Measurements from ENCODE around the gene IGF1R. TPM values are rescaled to one million over a fixed set of nuclear protein-coding genes. Genes with fewer than 3 reads are reported as not detected.

IGF1R gene
- polyA plus RNA-seq, 6 donors from 2014 or later: 0.78 to 5.5 (median 3.3) TPM

GRCh38 chr15:98830034-98830634, 181.8 kb downstream of the IGF1R start:
- H3K36me3 Mint-ChIP-seq: peaks cover 23 to 43% of the 10 kb centered on the region in 2 donors
- ATAC-seq (ENCODE audit: low read depth in 2 of 2) (no peak), DNase-seq (no peak)
- H3K4me1 Mint-ChIP-seq: peaks cover 0 to 4% (median 0%) of the 10 kb centered on the region in 3 donors
- peaks cover 0 to 10% (median 0%) of the 10 kb centered on the region in 3 donors for H3K27me3 Mint-ChIP-seq
- no peak overlapping the region for H3K4me3 Mint-ChIP-seq
- H3K9me3 Mint-ChIP-seq: peaks cover 9 to 69% (median 40%) of the 10 kb centered on the region in 7 donors
- no peak overlapping the region for H3K27ac Mint-ChIP-seq

GRCh38 chr15:98834976-98835375, 186.6 kb downstream of the IGF1R start:
- Mint-ChIP-seq H3K36me3 (peaks cover 23 to 34% of the 10 kb centered on the region in 2 donors), H3K4me1 (peaks cover 0 to 4% (median 0%) of the 10 kb centered on the region in 3 donors), H3K4me3 (no peak overlapping the region), H3K27ac (no peak overlapping the region), H3K9me3 (peaks cover 9 to 37% (median 24%) of the 10 kb centered on the region in 7 donors), H3K27me3 (peaks cover 0 to 10% (median 0%) of the 10 kb centered on the region in 3 donors)
- ATAC-seq (ENCODE audit: low read depth in 2 of 2) (no peak), DNase-seq (no peak)

DNA sequence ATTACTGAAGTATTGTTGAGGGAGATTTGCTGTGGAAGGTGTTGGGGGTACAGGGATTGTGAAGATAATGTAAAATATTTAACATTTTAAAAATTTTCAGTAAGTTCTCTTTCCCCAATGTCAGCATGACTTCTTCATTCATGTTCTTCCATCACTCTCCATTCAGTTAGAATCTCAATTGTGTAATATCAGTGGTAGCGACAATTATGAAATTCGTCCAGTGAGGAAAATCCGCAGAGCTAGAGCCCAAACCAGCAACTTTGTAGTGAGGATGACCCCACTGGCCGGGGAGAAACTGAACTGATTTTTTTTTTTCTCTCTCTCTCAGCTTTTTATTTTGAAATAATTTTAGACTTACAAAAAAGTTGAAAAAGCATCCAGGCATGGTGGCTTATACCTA, 187.5 kb downstream of the IGF1R start:
- Mint-ChIP-seq H3K27me3 (peaks cover 0 to 10% (median 0%) of the 10 kb centered on the region in 3 donors), H3K27ac (no peak overlapping the region), H3K36me3 (peaks cover 22 to 29% of the 10 kb centered on the region in 2 donors), H3K4me1 (peaks cover 0 to 4% (median 0%) of the 10 kb centered on the region in 3 donors), H3K4me3 (no peak overlapping the region), H3K9me3 (peaks cover 9 to 30% (median 18%) of the 10 kb centered on the region in 7 donors)
- DNase-seq (no peak), ATAC-seq (ENCODE audit: low read depth in 2 of 2) (no peak)

DNA sequence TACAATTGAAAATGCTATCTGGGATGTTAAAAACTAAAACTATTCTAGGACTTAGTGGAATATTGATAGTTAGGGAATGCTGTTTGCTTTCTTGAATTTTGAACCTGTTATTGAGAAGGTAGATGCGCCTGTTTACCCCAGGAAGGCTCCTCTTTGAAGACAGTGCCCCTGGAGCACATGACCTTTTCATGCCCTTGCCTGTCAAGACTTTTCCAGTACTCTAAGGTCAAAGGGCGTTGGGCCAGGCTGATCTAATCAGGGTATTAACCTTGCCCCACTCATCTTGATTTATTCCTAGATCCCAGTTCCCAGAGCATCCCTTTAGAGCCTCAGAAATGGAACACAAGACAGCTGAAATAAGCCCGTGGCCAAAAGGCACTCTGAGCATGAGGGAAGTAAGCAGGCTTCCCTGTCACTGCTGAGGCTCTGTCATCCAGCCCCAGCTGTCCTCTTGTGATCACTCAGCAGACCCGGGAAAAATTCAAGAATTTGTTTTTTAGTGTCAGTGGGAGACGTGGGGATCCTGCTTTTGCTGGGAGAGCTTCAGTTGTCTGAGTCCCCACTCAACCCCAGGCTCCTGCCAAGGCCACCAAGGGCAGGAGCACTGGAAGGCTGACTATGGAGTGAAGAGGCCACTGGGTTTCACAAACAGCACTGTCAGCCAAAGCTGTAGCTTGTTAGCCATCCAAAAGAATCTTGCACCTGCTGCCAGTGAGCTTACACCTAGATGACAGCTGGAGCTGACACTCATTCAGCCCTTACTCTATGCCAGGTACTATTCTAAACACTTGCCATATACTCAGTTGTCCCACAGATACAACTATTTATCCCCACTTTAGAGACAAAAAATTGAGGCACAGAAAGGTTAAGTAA, 190.3 kb downstream of the IGF1R start:
- H3K4me1 Mint-ChIP-seq: no peaks in the 10 kb centered on the region

GRCh38 chr15:98840053-98840452, 191.7 kb downstream of the IGF1R start:
- H3K9me3 Mint-ChIP-seq: no peaks in the 10 kb centered on the region
- H3K36me3 Mint-ChIP-seq: peaks cover 0 to 4% of the 10 kb centered on the region in 2 donors
- no peak overlapping the region for H3K4me3 Mint-ChIP-seq
- H3K27ac Mint-ChIP-seq: no peak overlapping the region
- ATAC-seq (ENCODE audit: low read depth in 2 of 2) (no peak), DNase-seq (no peak)
- no peaks in the 10 kb centered on the region for H3K27me3 Mint-ChIP-seq
- H3K4me1 Mint-ChIP-seq: peaks cover 0 to under 1% (median 0%) of the 10 kb centered on the region in 3 donors

More for the DNA sequence above, 190.3 kb downstream of the IGF1R start:
- peaks cover 0 to 7% (median 0%) of the 10 kb centered on the region in 7 donors for H3K9me3 Mint-ChIP-seq
- DNase-seq (no peak), ATAC-seq (ENCODE audit: low read depth in 2 of 2) (no peak)
- H3K4me3 Mint-ChIP-seq: no peak overlapping the region
- peak overlapping the region in 1 of 6 donors; percentile 52 for H3K27ac Mint-ChIP-seq
- H3K27me3 Mint-ChIP-seq: no peaks in the 10 kb centered on the region
- H3K36me3 Mint-ChIP-seq: peaks cover 0 to 4% of the 10 kb centered on the region in 2 donors

DNA sequence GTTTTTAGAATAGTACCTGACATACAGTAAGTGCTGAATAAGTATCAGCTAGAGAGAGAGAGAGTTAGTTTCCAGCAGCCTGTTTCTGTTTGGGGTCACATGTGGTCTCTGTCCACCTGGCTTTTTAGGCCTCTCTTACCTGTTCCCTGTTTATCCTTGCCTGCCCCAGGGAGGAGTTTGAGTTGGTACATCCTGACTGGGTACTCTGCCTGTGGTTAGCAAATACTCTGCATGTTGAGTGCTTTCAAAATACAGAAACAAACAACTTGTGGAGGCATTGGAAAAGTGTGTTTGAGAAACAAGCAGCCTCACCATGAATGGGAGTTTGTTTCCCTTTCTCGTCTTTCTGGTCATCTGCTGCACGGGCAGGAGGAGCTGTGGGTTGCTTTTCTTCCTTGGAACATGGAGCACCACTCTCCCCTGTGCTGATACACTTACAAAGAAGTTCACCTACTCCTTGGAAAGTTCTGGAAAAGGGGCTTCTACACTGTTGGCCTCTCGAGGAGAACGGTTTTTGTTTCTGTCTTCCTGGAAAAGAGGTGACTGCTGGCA, 193.2 kb downstream of the IGF1R start:
- no peaks in the 10 kb centered on the region for H3K27me3 Mint-ChIP-seq
- peaks cover 0 to 2% (median 0%) of the 10 kb centered on the region in 7 donors for H3K9me3 Mint-ChIP-seq
- H3K27ac Mint-ChIP-seq: no peak overlapping the region
- peaks cover 0 to 2% of the 10 kb centered on the region in 2 donors for H3K36me3 Mint-ChIP-seq
- no peak for DNase-seq
- H3K4me3 Mint-ChIP-seq: no peak overlapping the region
- peaks cover 0 to 7% (median 4%) of the 10 kb centered on the region in 3 donors for H3K4me1 Mint-ChIP-seq
- no peak for ATAC-seq (ENCODE audit: low read depth in 2 of 2)

GRCh38 chr15:98842192-98842972, 194.0 kb downstream of the IGF1R start:
- ATAC-seq (ENCODE audit: low read depth in 2 of 2): no peak
- peaks cover 0 to 7% (median 4%) of the 10 kb centered on the region in 3 donors for H3K4me1 Mint-ChIP-seq
- H3K36me3 Mint-ChIP-seq: no peaks in the 10 kb centered on the region
- no peak overlapping the region for H3K4me3 Mint-ChIP-seq
- H3K27ac Mint-ChIP-seq: no peak overlapping the region
- no peak for DNase-seq
- no peaks in the 10 kb centered on the region for H3K27me3 Mint-ChIP-seq
- peaks cover 0 to 2% (median 0%) of the 10 kb centered on the region in 7 donors for H3K9me3 Mint-ChIP-seq

DNA sequence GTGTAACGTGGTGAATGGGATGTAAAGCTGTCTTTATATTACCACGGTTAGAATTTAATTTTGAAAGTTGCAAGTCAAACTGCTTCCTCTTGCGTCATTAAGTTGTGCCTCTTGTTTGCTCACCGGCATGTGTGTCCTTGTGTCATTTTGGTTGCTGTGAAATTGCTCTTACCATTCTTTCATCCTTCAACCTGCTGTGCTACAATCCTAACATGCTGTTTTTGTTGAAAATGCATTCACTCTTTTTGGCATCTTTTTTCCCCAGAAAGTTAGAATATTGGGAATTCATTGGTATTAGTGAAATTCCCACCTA, 194.6 kb downstream of the IGF1R start:
- Mint-ChIP-seq H3K36me3 (no peaks in the 10 kb centered on the region), H3K27me3 (no peaks in the 10 kb centered on the region), H3K9me3 (peaks cover 0 to 2% (median 0%) of the 10 kb centered on the region in 7 donors), H3K4me3 (no peak overlapping the region), H3K27ac (no peak overlapping the region), H3K4me1 (peaks cover 0 to 7% (median 4%) of the 10 kb centered on the region in 3 donors)
- ATAC-seq (ENCODE audit: low read depth in 2 of 2) (no peak), DNase-seq (no peak)

DNA sequence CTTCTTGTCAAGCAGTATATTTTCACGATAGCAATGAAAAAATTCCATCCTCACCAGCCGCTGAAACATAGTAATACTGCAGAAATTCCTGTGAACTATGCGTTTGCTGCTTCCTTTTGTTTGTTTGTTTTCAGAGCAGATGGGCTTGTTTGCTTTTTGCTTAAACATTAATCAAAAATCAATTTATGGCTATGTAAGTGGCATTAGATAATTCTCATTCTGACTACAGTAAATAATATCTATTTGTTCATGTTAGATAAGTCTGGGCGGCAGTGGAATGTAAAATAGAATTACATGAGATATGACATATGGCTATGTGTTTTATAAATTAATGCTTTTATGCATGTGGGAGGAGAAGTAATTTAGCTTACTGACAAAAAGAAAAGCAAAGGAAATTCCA, 195.5 kb downstream of the IGF1R start:
- DNase-seq (no peak), ATAC-seq (ENCODE audit: low read depth in 2 of 2) (no peak)
- Mint-ChIP-seq H3K4me1 (peaks cover 0 to 7% (median 4%) of the 10 kb centered on the region in 3 donors), H3K36me3 (no peaks in the 10 kb centered on the region), H3K4me3 (no peak overlapping the region), H3K27ac (no peak overlapping the region), H3K27me3 (no peaks in the 10 kb centered on the region), H3K9me3 (peaks cover 0 to 2% (median 0%) of the 10 kb centered on the region in 7 donors)

GRCh38 chr15:98844261-98844660, 195.9 kb downstream of the IGF1R start:
- Mint-ChIP-seq H3K27ac (no peak overlapping the region), H3K9me3 (peaks cover 0 to 2% (median 0%) of the 10 kb centered on the region in 7 donors), H3K4me1 (peaks cover 0 to 7% (median 4%) of the 10 kb centered on the region in 3 donors), H3K4me3 (no peak overlapping the region), H3K27me3 (no peaks in the 10 kb centered on the region), H3K36me3 (no peaks in the 10 kb centered on the region)
- ATAC-seq (ENCODE audit: low read depth in 2 of 2): no peak
- DNase-seq: no peak

GRCh38 chr15:98845138-98845884, 197.0 kb downstream of the IGF1R start:
- peaks cover 5 to 13% (median 8%) of the 10 kb centered on the region in 3 donors for H3K4me1 Mint-ChIP-seq
- no peaks in the 10 kb centered on the region for H3K27me3 Mint-ChIP-seq
- peaks cover 0 to 2% (median 0%) of the 10 kb centered on the region in 7 donors for H3K9me3 Mint-ChIP-seq
- H3K36me3 Mint-ChIP-seq: no peaks in the 10 kb centered on the region
- peak overlapping the region in 2 of 6 donors; percentile 47 to 87 for H3K27ac Mint-ChIP-seq
- DNase-seq: no peak
- no peak overlapping the region for H3K4me3 Mint-ChIP-seq
- ATAC-seq (ENCODE audit: low read depth in 2 of 2): no peak

DNA sequence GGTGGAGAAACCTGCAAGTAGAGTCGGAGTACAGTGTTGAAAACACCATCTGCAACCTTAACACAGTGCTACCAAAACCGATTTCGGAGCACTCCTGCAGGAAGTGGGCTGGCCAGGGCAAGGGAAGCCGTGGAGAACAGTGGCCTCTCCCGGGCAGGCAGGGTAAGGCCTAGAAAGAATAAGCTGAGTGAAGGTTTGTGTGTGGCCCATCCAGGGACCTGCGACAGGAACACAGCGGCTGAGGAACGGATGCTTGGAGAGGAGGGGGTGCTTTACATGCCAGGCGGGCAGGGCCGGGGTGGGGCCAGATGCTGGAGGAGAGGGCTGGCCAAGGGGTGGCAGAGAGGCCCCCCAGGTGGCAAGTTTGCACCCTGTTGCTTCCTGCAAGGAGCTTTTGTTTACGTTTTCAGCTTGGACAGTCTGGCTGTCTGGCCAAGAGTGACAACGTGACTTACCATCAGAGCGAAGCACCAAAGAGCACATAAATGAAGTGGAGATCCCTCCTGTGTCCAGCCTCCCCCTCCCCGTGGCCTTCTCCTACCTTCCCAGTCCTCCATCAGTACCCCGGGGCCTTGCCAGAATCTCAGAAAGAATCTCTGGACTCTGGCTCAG, 202.7 kb downstream of the IGF1R start:
- no peaks in the 10 kb centered on the region for H3K27me3 Mint-ChIP-seq
- H3K27ac Mint-ChIP-seq: peak overlapping the region; percentile 87 to 95 (median 92)
- ATAC-seq (ENCODE audit: low read depth in 2 of 2) (peak; percentile 46 to 54), DNase-seq (peak; percentile 55)
- peak overlapping the region; percentile 85 to 99 (median 97) for H3K4me3 Mint-ChIP-seq
- H3K4me1 Mint-ChIP-seq: peaks cover 38 to 44% (median 41%) of the 10 kb centered on the region in 3 donors
- no peaks in the 10 kb centered on the region for H3K9me3 Mint-ChIP-seq
- no peaks in the 10 kb centered on the region for H3K36me3 Mint-ChIP-seq

Data from naive B cell (primary cell).